GM23338 (cell line): ENCODE measurements around the gene PSMD5.

Experiments
- CREB1 ChIP-seq: fragments of 250-450 bp; sonication (Bioruptor Pico); IDR thresholded peaks from 2 replicates; pipeline ENCODE4 v1.5.0; 2020; ENCODE audit warnings: low read depth, mild to moderate bottlenecking, moderate library complexity
- CTCF ChIP-seq, 2 experiments: fragments of 200-600 bp in 1 of 2; sonication (generic) in 1 of 2; conservative IDR thresholded peaks; 2 replicates each; pipeline versions ENCODE4 v1.5.1 to v1.6.1; 2016 to 2017; ENCODE audit warnings: antibody characterized with exemption in 2 of 2, low read depth in 2 of 2, mild to moderate bottlenecking in 2 of 2, moderate library complexity in 1 of 2
- EZH2 ChIP-seq: fragments of 200-600 bp; sonication (generic); IDR thresholded peaks from one replicate; pipeline ENCODE4 v1.8.0; 2017; ENCODE audit warnings: antibody characterized with exemption, mild to moderate bottlenecking, low read depth; ENCODE audit not compliant: unreplicated experiment
- EZH2phosphoT487 ChIP-seq: fragments of 200-600 bp; sonication (generic); IDR thresholded peaks from one replicate; pipeline ENCODE4 v1.8.1; 2018; ENCODE audit warnings: antibody characterized with exemption; ENCODE audit not compliant: unreplicated experiment
- NANOG ChIP-seq: IDR thresholded peaks from 2 replicates; pipeline ENCODE4 v1.6.1; 2016; ENCODE audit warnings: antibody characterized with exemption, borderline replicate concordance
- POLR2AphosphoS5 ChIP-seq: IDR thresholded peaks from 2 replicates; pipeline ENCODE4 v1.6.1; 2016; ENCODE audit warnings: antibody characterized with exemption, low read depth
- ZNF114 ChIP-seq: fragments of 250-450 bp; sonication (Bioruptor Pico); IDR thresholded peaks from 2 replicates; pipeline ENCODE4 v1.5.0; 2020; ENCODE audit warnings: mild to moderate bottlenecking, moderate library complexity
- ZNF462 ChIP-seq: fragments of 250-450 bp; sonication (Bioruptor Pico); IDR thresholded peaks from 2 replicates; pipeline ENCODE4 v1.5.0; 2020; ENCODE audit warnings: mild to moderate bottlenecking, moderate library complexity
- TF ChIP-seq, protein P1 (sequence below): IDR thresholded peaks from one replicate; pipeline ENCODE4 v1.6.1; 2018; ENCODE audit warnings: antibody characterized with exemption; ENCODE audit not compliant: unreplicated experiment

GRCh38 chr9:120846906-120847305 lies 4.2 kb upstream of the PSMD5 start:
- TF ChIP-seq CTCF (conservative IDR thresholded peaks at IDR 0.05; ENCODE audit: low read depth in 2 of 2) = no peak
- TF ChIP-seq EZH2 = no peak
- no peak for TF ChIP-seq ZNF462
- TF ChIP-seq POLR2AphosphoS5 = no peak
- TF ChIP-seq EZH2phosphoT487 = no peak
- no peak for TF ChIP-seq NANOG
- TF ChIP-seq, protein P1, sequence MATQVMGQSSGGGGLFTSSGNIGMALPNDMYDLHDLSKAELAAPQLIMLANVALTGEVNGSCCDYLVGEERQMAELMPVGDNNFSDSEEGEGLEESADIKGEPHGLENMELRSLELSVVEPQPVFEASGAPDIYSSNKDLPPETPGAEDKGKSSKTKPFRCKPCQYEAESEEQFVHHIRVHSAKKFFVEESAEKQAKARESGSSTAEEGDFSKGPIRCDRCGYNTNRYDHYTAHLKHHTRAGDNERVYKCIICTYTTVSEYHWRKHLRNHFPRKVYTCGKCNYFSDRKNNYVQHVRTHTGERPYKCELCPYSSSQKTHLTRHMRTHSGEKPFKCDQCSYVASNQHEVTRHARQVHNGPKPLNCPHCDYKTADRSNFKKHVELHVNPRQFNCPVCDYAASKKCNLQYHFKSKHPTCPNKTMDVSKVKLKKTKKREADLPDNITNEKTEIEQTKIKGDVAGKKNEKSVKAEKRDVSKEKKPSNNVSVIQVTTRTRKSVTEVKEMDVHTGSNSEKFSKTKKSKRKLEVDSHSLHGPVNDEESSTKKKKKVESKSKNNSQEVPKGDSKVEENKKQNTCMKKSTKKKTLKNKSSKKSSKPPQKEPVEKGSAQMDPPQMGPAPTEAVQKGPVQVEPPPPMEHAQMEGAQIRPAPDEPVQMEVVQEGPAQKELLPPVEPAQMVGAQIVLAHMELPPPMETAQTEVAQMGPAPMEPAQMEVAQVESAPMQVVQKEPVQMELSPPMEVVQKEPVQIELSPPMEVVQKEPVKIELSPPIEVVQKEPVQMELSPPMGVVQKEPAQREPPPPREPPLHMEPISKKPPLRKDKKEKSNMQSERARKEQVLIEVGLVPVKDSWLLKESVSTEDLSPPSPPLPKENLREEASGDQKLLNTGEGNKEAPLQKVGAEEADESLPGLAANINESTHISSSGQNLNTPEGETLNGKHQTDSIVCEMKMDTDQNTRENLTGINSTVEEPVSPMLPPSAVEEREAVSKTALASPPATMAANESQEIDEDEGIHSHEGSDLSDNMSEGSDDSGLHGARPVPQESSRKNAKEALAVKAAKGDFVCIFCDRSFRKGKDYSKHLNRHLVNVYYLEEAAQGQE = no peak
- TF ChIP-seq CREB1 (CRISPR knock-in tag) = no peak
- TF ChIP-seq ZNF114 (CRISPR knock-in tag) = no peak
